ENCODE measurements around the gene ENTHD1.

The ENTHD1 gene, protein sequence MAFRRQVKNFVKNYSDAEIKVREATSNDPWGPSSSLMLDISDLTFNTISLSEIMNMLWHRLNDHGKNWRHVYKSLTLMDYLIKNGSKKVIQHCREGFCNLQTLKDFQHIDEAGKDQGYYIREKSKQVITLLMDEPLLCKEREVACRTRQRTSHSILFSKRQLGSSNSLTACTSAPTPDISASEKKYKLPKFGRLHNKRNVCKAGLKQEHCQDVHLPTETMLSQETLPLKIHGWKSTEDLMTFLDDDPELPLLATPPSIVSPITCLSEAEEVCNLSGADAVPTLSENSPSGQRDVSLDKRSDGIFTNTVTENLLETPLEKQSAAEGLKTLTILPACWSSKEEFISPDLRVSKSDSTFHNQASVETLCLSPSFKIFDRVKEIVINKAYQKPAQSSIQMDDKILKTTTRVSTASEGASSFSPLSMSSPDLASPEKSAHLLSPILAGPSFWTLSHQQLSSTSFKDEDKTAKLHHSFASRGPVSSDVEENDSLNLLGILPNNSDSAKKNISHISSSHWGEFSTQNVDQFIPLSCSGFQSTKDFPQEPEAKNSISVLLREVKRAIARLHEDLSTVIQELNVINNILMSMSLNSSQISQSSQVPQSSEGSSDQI

DNA sequence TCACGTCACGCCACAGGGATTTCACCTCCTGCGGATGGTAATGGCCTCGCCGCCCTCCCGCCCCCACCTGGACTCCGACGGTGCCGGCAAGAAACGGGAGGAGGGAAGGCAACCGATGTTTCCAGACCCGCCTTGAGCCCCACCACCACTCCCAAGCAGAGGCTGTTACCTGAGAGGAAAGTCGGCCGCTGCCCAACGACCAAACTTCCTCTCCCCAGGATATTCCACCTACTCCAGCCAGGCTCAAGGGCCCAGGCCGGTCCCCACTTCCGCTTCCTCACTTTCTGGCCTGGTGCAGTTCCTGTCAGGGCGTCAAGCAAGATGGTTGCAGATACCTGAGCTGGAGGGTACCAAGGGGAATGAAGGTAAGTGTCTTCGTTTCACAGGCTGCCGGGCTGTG is at the start of gene ENTHD1:
TSS of gene ENTHD1 (minus strand) at position 235 of the 400 bp plus-strand sequence. CDS start 6,012 bp downstream, outside the sequence.
- in situ Hi-C loops (cut with MboI; ENCODE audit: low sequenced_read_pairs) = no loop called here

DNA sequence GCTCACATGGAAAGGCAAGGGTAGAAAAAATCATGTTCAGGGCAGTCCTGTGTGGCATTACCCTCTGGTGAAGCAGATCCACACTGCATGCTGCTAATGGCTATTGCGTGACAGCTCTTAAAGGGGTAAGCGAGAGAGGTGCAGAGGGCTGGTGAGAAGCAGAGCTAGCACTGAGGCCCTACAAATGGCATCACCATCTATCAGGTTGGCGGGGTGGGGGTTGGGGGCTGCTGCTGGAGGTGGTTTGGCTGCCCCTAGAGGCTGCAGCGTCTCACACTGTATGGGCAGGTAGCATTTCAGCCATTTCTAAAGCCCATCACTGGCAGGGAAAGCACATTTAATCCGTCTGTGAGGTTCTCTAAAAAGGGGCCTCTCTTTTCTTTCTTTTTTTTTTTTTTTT is 49.8 kb upstream of the ENTHD1 start:
- in situ Hi-C loops (cut with MboI; ENCODE audit: low sequenced_read_pairs) = no loop called here

DNA sequence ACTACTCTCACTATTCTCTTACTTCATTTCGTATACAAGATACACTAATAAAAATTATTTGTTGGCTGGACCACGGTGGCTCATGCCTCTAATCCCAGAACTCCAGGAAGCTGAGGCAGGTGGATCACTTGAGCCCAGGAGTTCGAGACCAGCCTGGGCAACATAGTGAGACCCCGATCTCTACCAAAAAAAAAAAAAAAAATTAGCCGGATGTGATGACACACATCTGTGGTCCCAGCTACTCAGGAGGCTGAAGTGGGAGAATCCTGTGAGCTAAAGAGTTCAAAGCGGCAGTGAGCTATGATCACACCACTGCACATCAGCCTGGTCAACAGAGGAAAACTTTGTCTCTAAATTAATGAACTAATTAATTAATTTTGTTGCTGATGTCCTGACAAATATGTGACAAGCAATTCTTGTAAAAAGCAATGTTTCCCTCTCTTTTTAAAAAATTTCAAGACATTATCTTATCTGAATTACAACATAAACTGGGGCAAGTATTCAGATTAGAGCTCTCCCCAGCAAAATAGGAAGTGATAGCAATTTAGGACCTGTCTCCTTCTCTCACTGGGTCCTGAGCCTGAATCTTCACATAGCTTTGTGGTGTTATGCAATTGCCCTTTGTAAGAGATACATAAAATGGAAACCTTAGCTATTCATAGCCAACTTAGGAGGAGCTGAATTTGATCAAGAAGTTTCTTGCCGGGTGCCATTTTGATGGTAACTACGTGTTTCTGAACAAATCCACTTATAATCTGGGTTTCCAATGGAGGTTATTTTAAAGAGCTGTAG is 49.1 kb upstream of the ENTHD1 start:
- in situ Hi-C loops (cut with MboI; ENCODE audit: low sequenced_read_pairs) = no loop called here

DNA sequence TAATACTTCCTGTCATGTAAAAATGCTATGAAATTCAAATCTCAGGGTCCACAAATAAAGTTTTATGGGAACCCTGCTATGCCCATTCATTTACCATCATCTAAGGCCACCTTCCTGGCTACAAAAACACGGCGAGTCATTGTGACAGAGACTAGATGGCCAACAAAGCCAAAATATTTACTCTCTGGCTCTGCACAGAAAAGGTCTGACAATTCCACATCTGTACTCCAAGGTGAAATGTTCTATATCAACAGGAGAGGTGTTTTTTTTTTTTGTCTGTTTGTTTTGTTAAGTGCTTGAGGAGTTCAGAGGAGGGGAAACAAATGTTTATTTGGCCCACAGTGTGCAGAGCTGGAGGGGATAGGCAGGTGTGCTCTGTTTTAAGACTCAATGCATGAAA is 48.0 kb upstream of the ENTHD1 start:
- in situ Hi-C loops (cut with MboI; ENCODE audit: low sequenced_read_pairs) = no loop called here

DNA sequence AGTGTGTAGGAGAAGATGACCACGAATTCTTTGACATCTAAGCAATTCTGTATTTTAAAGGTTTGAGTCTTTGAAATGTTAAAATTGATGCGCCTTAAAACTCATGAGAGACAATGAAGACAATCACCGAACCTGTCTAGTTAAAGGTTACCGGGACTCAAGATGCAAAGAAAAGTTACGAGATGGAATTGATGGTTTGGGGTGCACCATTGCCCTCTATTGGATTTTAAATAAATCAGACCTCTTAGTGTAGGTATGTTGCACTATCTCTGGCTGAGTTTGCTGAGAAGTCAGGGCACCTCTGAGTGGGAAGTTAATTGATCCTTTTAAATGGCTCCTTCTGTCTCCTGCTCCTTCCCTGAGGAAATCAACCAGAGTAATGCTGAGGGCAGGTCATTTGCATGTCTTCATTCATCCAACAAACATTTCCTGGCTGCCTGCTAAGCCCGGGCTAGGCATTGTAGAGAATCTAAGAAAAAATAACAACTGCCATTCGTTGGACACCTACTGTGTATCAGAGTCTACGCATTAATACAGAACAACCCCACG is 47.3 kb upstream of the ENTHD1 start:
- in situ Hi-C loops (cut with MboI; ENCODE audit: low sequenced_read_pairs) = no loop called here

DNA sequence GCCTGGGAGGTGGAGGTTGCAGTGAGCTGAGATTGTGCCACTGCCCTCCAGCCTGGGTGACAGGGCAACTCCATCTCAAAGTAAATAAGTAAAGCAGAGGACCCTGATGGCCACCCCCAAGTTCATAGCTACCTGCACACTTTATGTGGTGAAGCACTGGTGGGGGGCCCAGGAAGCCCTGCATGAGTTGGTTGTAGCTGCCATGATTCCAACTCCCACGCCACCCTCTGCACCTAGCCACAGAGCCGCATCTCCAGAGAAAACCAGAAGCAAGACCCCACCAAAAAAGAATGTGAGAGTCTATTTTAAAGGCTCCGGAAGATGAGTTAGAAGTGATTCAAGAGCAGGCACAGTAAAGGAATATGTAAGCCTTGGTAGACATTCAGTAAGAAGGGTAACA is 46.3 kb upstream of the ENTHD1 start:
- in situ Hi-C loops (cut with MboI; ENCODE audit: low sequenced_read_pairs) = no loop called here

DNA sequence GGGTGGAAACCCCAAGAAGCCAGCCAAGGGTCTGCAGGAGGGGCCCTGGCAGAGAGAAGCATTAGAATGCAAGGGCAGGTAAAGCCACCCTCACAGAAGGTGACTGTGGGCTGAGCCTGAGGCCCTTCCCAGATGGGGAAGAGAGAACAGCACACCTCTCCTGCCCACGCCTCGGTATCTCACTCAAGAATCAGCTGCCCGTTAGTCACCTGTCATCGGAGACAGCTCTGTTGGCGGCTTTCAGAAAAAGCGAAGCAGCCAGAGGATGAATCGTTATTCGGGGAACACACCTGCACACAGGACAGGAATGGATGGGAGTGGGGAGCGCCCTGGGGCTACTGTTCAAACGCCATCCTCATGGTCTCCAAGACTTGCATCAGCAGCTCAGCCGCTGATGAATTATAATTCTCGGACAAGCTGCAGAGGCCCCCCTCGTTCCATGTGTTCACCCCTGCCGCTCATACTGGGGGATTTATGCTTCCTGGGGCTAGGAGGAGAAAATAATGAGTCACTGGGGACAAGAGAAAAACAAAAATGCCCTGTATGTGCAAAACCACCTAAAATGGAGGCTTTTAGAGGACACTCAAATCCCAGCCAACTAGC is 45.0 kb upstream of the ENTHD1 start:
- in situ Hi-C loops (cut with MboI; ENCODE audit: low sequenced_read_pairs) = no loop called here

DNA sequence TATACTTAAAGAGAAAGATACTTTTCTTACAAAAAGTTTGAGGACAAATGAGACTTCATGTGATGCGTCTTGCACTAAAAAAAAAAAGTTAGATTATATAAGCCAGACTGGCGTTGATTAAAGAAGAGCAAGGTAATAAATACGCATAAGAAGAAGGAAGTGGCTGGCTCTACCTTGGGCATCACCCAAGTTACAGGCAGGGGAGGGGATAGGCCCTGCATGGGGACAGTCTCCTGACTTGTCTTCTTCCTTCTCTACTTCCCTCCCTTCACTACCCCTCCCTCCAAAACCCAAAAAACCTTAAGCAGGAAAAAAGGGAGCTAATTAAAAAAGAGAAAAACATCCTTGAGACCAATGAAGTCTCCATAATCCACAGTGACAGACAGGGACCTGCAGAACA is 44.3 kb upstream of the ENTHD1 start:
- in situ Hi-C loops (cut with MboI; ENCODE audit: low sequenced_read_pairs) = no loop called here

DNA sequence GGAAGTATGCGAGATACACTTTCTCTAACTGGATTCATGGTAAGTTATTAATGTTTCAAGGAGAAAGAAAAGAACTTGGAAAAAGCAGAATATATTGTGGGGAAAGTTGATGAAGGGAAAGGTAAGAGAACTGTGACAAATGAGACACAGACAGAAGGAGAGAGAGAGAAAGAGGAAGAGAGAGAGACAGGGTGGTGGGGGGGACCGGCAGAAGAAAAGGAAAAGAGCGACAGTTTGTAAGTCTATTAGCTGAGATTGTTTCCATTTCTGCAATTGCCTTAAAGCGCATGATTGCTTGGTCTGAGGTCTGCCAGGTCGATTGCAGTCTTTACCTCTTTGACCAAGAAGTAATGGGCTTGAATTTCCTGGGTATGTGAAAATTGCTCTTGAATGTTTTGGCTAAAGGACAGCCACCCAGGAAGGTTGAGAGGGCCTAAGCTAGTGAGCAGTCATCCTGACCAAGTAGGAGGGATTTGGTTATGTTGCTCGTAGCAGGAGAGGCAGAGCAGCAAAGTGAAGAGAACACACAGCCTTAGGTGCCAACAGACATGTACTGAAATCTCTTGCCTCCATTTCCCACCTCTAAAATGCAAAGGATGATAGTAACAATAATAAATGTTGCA is 43.1 kb upstream of the ENTHD1 start:
- in situ Hi-C loops (cut with MboI; ENCODE audit: low sequenced_read_pairs) = no loop called here

DNA sequence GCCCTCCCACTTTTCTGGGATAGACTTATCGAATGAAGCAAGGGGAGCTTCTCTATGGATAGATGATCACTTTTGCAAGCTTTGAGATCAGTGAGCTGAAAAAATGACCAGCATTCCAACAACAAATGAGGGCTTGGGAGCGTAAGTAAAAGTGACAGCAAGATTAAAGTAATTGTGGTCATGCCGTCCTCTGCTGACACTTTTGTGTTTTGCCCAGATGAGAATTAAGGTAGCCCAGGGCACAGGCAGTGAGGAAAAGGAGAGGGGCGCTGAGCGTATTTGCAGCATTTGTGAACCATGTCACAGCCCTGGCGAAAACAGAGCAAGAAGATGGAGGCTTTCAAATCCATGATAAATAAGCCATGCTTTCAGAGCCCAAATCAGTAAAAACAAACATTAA is 42.1 kb upstream of the ENTHD1 start:
- in situ Hi-C loops (cut with MboI; ENCODE audit: low sequenced_read_pairs) = no loop called here

DNA sequence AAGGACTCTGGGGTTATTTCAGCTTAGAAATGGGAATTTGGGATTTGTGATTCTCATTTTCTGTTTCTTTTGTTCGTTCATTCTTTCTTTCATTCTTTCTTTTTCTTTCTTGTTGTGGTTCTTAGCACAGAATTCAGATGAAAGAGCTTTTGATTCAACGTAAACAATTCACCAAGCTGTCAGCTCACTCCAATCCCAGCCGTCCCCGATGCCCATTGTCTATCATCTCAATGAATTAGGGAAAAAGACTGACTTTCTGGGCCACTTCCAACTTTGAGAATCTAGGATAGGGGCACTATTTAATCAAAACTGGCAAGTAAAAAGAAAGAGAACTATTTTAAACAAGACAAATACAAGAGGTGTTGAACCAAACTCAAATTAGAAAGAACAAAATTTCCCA is 41.6 kb upstream of the ENTHD1 start:
- in situ Hi-C loops (cut with MboI; ENCODE audit: low sequenced_read_pairs) = no loop called here

DNA sequence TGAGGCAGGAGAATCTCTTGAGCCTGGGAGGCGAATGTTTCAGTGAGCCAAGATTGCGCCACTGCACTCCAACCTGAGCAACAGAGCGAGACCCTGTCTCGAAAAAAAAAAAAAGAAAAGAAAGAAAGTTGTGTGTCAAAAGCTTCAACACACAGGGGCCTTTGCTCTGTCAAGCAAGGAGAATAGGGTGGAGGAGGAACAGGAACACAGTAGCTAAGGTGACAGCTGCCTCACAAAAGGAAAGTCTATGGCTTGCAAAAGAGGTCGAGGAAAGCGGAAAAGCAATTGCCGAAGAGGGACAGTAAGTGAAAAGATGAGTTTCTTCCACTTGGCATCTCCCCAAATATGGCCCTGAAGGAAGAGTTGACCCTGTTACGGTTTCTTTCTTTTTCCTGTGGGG is 40.2 kb upstream of the ENTHD1 start:
- in situ Hi-C loops (cut with MboI; ENCODE audit: low sequenced_read_pairs) = no loop called here

DNA sequence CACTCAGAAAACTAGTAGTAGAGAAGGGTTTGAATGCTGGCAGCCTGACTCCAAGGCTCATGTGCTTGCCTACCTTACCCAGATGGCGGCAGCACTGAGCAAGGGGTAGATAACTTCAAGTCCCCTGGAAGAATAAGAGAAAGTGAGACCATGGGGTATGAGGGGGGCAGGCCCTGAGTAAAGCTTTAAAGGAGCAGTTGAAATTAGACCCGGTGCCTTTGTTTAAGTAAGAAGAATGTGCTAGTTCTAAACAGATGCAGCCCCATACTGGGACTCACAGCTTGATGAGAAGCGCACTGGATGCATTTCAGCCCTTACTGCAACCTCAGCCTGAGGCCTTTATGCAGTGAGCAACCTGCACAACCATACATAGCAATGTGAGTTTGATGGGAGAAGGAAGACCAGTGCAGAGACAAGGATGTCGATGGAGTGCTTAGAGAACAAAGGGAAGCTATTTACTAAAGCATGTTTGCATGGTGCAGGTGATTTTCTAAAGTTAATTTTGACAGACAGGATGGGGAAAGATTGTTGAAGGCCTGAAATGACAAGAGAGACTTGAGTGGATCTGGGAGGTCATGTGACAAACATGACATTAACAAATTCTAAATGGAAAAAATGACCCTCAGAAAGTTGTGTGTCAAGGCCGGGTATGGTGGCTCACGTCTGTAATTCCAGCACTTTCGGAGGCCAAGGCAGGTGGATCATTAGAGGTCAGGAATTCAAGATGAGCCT is 39.5 kb upstream of the ENTHD1 start:
- in situ Hi-C loops (cut with MboI; ENCODE audit: low sequenced_read_pairs) = no loop called here

DNA sequence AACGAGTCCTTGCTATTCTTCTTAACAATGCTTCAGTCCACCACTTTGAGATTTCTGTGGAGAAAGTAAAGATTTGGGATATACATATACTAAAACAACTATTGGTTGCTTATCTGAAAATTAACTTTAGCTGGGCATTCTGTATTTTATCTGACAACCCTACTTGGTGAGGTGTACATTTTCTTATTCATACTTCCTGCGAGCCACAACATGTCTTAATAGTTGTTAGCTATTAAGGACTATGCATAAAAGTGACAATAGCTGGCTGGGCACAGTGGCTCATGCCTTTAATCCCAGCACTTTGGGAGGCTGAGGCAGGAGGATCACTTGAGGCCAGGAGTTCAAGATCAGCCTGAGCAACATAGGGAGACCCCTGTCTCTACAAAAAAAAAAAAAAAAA is 38.6 kb upstream of the ENTHD1 start:
- in situ Hi-C loops (cut with MboI; ENCODE audit: low sequenced_read_pairs) = no loop called here

DNA sequence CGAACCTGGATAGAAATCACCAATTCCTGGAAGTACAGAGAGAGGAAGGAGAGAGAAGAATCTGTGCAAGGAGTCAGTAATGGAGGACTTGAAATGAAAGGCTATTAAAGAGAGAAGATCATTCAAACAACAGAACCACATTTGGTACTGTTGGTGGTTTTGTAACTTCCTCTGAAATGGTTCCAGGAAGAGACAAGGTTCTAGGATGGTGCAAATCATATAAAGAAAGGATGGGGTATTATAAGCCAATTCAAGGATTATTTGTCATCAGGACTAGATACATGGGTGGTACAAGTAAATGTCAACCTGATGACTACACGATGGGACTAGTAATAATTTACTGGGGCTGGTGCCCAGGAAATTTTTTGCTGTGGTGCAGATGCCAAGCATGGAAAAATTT is 37.7 kb upstream of the ENTHD1 start:
- in situ Hi-C loops (cut with MboI; ENCODE audit: low sequenced_read_pairs) = no loop called here

DNA sequence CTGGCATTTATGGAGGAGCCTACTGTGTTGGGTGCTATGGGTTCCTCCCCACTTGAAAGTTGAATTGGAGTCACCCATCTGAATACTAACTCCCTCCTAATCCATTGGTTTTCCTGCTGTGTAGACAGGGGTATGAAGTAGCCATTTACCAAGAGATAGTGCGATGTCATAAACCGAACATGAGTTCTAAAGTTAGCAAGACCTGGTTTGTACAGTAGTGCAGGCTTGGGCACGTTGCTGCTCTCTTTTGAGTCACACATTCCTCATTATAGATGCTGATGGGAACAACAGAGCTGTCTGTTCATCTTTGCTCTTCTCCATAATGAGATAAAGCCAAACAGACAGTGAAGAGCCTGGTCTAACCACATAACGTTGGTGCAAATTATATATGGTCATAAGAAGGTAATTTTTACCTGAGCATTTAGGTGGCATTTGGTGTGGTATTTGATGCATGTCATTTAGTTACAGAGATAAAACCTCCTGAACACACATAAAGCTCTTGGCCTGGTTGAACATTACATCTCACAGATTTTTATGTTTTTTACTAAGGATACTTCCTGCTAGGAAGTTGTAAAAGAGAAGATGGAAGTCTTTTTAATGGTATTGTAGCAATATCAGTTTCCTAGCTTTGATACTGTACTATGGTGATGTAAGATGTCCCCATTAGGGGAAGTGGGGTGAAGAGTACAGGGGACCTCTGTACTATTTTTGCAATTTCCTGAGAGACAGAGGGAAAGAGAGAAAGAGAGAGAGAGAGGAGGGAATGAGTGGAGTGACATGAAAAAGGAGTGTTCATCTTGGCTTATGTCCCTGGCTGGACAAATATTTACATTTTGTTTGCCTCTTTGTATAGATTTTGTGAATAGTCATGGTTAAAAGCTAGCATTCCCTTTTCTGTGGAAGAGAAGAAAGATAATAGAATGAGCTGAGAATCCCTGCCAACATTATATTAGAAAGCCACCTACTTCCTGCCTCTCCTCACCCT is 35.3 kb upstream of the ENTHD1 start:
- in situ Hi-C loops (cut with MboI; ENCODE audit: low sequenced_read_pairs) = no loop called here

DNA sequence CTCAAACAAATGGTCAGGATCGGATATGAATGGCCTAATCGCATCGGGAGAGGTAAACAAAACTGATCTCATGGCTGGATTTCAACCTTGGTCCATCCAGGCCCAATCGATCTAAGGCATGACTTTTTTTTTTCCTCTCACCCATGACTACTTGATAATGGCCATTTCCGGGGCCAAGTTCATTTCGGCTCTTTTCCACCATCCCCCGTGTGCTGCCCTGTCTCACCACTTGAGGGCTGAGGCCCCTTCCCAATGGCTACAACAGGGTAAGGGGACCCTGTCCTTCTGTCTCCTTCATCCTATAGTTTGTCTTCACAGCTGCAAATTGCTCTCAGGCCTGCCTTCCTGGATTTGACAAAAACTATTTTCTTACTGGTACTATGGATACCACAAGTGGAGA is 34.0 kb upstream of the ENTHD1 start:
- in situ Hi-C loops (cut with MboI; ENCODE audit: low sequenced_read_pairs) = no loop called here

DNA sequence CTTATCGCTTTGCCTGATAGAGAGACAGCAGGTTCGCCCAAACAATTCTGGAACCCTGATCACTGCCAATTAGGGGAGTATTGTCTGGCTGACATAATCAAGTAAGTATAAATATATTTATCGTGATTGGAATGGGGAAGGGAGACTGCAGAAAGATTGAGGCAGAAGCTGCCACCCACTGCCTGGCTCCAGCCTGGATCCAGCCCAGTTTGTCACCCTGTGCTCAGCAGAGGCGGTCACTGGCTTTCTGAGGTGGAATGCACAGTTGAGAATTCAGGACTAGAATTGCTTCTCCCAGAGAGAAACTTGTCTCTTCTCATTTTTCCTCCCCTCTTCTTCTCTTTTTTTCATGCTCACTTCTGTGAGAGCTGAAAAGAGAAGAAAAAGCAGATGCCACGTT is 33.2 kb upstream of the ENTHD1 start:
- in situ Hi-C loops (cut with MboI; ENCODE audit: low sequenced_read_pairs) = no loop called here

Measured in hTERT RPE-1 (cell line).